DMS153 treated with DMSO at 0.1 percent for 48 hours (cell line): ENCODE results near the gene LTBP2.
"Not testable (repeated sequence)": the region's sequence is repeated elsewhere in the genome, so short reads cannot be mapped to it uniquely, and the experiment has no call there.

ENCODE experiments used
- DNase-seq: peaks from one replicate; lab custom pipeline; 2025; ENCODE audit not compliant: unreplicated experiment; lab: John Stamatoyannopoulos, UW

LTBP2 gene

DNA sequence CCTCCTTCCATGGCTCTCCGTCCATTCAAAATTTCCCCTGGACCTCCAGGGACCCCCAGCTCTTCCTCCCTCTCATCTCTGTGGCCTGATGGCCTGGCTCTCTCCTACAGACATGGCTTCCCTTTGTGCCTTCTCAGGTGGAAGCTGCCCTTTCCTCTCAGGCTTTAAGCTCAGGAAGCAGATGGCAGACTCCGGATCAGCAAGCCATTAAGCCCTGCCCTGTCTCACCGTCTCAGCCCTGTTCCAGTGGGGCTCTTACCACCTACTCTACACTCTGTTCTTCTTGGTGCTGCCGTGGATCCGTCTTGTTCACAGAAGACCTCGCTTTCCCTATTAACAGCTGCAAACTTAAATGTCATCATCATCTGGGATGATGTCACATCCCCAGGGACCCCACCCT is 152.1 kb downstream of the LTBP2 start:
- no peak for DNase-seq

DNA sequence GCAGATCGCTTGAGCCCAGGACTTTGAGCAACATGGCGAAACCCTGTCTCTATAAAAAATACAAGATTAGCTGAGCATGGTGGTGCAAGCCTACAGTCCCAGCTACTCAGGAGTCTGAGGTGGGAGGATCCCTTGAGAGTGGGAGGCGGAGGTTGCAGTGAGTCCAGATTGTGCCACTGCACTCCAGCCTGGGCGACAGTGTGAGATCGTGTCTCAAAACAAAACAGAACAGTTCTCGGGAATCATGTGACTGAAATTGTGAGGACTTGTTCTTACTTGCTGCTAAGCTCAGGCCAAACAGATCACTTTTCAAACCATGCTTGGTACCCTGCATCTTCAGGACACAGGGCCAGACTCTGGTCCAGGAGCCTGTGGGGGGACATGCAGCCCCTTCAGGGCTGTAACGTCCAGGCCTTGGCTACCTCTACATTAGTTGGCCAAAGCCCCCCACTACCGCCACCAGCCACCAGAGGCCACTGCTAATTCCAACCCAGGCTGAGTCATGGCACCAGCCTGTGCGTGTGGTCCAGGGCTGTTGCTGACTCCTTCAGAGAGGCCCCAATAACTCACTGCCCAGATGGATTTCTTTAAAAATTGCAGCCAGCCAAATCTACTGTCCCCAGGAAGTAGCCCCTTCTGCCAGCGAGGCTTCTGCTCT is 152.6 kb downstream of the LTBP2 start:
- no peak for DNase-seq

- DNase-seq = no peak
Observed at GRCh38 chr14:74457565-74457895, 154.5 kb downstream of the LTBP2 start.

DNA sequence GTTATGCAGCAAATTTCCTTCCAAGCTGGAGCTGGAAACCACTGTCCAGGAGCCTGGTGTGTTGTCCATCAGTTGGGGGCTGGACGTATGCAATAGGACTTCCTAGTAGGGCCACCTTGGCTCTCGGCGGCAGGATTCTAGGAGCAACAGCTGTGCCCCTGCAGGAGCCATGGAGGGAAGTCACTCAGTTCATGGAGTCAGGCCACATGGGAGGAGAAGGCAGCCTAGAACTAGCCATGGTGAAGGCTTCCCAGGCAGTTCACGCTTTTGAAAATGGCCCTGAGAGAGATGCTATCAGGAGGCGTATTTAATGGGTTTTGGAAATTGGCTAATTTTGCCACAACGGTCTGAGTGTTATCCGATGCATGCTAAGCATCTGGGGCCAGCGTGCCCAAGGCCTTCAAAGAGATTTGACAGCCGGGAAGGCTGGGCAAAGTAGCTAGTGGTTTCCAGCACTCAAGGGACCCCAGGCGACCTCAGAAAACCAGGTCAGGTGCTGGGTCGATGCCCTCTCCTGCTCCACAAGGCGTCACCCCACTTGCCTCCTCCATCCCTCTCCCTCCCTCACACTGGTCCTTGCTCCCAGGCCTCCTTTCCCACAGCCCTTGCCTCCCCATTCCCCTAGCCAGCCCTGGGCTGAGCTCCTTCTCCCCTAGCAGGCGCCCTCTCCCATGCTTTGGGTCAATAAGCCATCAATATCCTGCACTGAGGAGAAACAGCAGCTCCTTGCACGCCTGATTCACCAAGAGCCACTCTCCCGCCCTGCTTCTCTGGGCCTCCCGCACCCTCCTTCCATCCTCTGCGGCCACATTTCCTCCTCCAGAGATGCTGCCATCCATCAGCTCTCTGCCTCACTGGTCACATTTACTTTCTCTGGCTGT is 155.1 kb downstream of the LTBP2 start:
- DNase-seq = no peak

DNA sequence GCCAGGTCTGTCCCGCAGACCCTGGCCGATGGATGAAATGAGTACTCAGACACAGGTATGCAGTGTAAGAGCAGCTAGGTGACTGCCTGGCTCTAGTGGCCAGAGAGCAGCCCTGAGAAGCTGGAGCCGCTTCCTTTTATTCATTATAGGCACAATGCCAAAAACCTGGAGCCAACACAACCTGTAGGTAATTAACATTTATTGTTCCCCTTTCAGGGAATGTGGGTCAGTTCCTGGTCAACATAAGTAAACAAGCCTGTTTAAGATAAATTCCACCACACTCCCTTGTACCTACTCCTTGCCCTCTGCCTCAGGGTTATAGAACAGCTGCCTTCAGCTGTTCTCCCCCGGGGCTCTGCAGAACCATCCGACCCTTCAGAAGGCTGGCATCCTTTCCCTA is 157.6 kb downstream of the LTBP2 start:
- not testable (repeated sequence) for DNase-seq
